Measurements from ENCODE around the gene COX10.

The COX10 gene

DNA sequence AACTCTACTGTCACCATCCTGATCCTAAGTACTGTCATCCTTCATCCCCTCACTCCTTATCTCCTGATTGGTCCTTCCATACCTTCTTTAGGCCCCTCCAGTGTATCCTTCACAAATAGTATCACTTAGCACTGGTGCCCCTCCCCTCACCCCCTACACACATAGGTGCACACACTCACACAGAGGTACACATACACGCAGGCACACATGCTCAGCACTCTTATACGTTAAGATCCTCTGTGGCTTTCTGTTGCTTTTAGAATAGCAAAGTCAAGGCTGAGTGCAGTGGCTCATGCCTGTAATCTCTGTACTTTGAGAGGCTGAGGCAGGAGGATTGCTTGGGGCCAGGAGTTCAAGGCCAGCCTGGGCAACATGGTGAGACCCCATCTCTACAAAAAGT, 135.2 kb downstream of the COX10 start:
- Histone ChIP-seq H3K9me3 (ENCODE audit: low read depth, low read length) (no peaks in the 10 kb centered on the region), H3K36me3 (ENCODE audit: insufficient read depth, low read length) (no peaks in the 10 kb centered on the region), H3K27ac (no peak overlapping the region), H3K9ac (ENCODE audit: insufficient read length) (no peak overlapping the region), H3K4me3 (no peak overlapping the region)
- DNase-seq (ENCODE audit: low read depth, low spot score) = no peak
- TF ChIP-seq POLR2AphosphoS5 (IDR thresholded peaks at IDR 0.05; ENCODE audit: borderline replicate concordance, low read depth, low read length) = no peak
- TF ChIP-seq FOXP2 (optimal IDR thresholded peaks at IDR 0.05; ENCODE audit: control extremely low read depth, extremely low read length, insufficient read depth) = no peak
- TF ChIP-seq EZH2 (IDR thresholded peaks at IDR 0.05) = no peak

DNA sequence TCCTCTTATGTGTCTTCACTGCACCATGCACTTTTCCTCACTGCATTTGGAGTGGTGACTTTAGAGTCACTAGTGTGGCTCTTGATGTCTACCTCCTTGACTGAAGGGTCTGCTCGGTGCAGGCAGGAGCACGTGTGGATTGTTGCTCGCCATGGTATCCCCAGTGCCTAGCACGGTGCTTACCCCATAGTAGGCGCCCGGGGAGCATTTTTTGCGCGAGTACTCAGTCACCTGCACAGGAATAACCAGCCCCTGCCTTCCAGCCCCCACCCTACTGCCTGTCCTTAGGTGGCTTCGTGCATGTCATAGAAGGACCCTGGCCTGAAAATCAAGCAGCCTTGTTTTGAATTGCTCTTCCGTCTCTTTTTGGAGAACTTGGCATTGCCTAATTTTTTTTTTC, 136.1 kb downstream of the COX10 start:
- no peaks in the 10 kb centered on the region for H3K9me3 ChIP-seq (ENCODE audit: low read depth, low read length)
- no peak overlapping the region for H3K9ac ChIP-seq (ENCODE audit: insufficient read length)
- DNase-seq (ENCODE audit: low read depth, low spot score) = no peak
- TF ChIP-seq POLR2AphosphoS5 (IDR thresholded peaks at IDR 0.05; ENCODE audit: borderline replicate concordance, low read depth, low read length) (no peak), FOXP2 (optimal IDR thresholded peaks at IDR 0.05; ENCODE audit: control extremely low read depth, extremely low read length, insufficient read depth) (no peak), EZH2 (IDR thresholded peaks at IDR 0.05) (no peak)
- H3K27ac ChIP-seq = no peak overlapping the region
- no peaks in the 10 kb centered on the region for H3K36me3 ChIP-seq (ENCODE audit: insufficient read depth, low read length)
- H3K4me3 ChIP-seq = no peak overlapping the region

- no peaks in the 10 kb centered on the region for H3K36me3 ChIP-seq (ENCODE audit: insufficient read depth, low read length)
- TF ChIP-seq POLR2AphosphoS5 (IDR thresholded peaks at IDR 0.05; ENCODE audit: borderline replicate concordance, low read depth, low read length) (no peak), FOXP2 (optimal IDR thresholded peaks at IDR 0.05; ENCODE audit: control extremely low read depth, extremely low read length, insufficient read depth) (no peak), EZH2 (IDR thresholded peaks at IDR 0.05) (no peak)
- H3K9me3 ChIP-seq (ENCODE audit: low read depth, low read length) = no peaks in the 10 kb centered on the region
- no peak overlapping the region for H3K4me3 ChIP-seq
- no peak overlapping the region for H3K27ac ChIP-seq
- DNase-seq (ENCODE audit: low read depth, low spot score) = no peak
- H3K9ac ChIP-seq (ENCODE audit: insufficient read length) = no peak overlapping the region
Observed at GRCh38 chr17:14205992-14206461, 136.7 kb downstream of the COX10 start.

GRCh38 chr17:14206891-14207290, 137.6 kb downstream of the COX10 start:
- no peak for TF ChIP-seq POLR2AphosphoS5 (IDR thresholded peaks at IDR 0.05; ENCODE audit: borderline replicate concordance, low read depth, low read length)
- no peak for TF ChIP-seq FOXP2 (optimal IDR thresholded peaks at IDR 0.05; ENCODE audit: control extremely low read depth, extremely low read length, insufficient read depth)
- no peak for TF ChIP-seq EZH2 (IDR thresholded peaks at IDR 0.05)
- H3K4me3 ChIP-seq = no peak overlapping the region
- no peak overlapping the region for H3K9ac ChIP-seq (ENCODE audit: insufficient read length)
- no peaks in the 10 kb centered on the region for H3K36me3 ChIP-seq (ENCODE audit: insufficient read depth, low read length)
- H3K9me3 ChIP-seq (ENCODE audit: low read depth, low read length) = no peaks in the 10 kb centered on the region
- DNase-seq (ENCODE audit: low read depth, low spot score) = no peak
- H3K27ac ChIP-seq = no peak overlapping the region

- Histone ChIP-seq H3K4me3 (no peak overlapping the region), H3K36me3 (ENCODE audit: insufficient read depth, low read length) (no peaks in the 10 kb centered on the region), H3K9ac (ENCODE audit: insufficient read length) (no peak overlapping the region), H3K27ac (no peak overlapping the region), H3K9me3 (ENCODE audit: low read depth, low read length) (no peaks in the 10 kb centered on the region)
- TF ChIP-seq FOXP2 (optimal IDR thresholded peaks at IDR 0.05; ENCODE audit: control extremely low read depth, extremely low read length, insufficient read depth) (no peak), POLR2AphosphoS5 (IDR thresholded peaks at IDR 0.05; ENCODE audit: borderline replicate concordance, low read depth, low read length) (no peak), EZH2 (IDR thresholded peaks at IDR 0.05) (no peak)
- DNase-seq (ENCODE audit: low read depth, low spot score) = no peak
Observed at GRCh38 chr17:14207791-14208190, 138.5 kb downstream of the COX10 start.

DNA sequence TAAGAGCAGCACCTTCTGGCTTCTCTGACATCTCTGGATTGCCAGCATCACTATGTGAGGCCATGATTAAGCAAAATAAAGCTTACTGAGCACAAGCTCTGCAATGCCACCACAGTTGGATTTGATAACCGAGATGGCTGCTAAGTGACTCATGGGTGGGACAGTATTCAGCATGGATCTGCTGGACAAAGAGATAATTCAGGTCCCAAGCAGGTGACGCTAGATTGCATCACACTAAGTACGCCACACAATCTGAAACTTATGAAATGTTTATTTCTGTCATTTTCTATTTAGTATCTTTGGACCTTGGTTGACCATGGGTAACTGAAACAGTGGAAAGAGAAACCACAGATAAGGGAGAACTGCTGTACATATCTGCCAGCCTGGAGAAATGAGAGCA, 139.9 kb downstream of the COX10 start:
- no peaks in the 10 kb centered on the region for H3K36me3 ChIP-seq (ENCODE audit: insufficient read depth, low read length)
- H3K9ac ChIP-seq (ENCODE audit: insufficient read length) = no peak overlapping the region
- no peak for TF ChIP-seq EZH2 (IDR thresholded peaks at IDR 0.05)
- no peak for TF ChIP-seq FOXP2 (optimal IDR thresholded peaks at IDR 0.05; ENCODE audit: control extremely low read depth, extremely low read length, insufficient read depth)
- no peak for TF ChIP-seq POLR2AphosphoS5 (IDR thresholded peaks at IDR 0.05; ENCODE audit: borderline replicate concordance, low read depth, low read length)
- no peak for DNase-seq (ENCODE audit: low read depth, low spot score)
- no peaks in the 10 kb centered on the region for H3K9me3 ChIP-seq (ENCODE audit: low read depth, low read length)
- H3K4me3 ChIP-seq = no peak overlapping the region
- H3K27ac ChIP-seq = no peak overlapping the region

DNA sequence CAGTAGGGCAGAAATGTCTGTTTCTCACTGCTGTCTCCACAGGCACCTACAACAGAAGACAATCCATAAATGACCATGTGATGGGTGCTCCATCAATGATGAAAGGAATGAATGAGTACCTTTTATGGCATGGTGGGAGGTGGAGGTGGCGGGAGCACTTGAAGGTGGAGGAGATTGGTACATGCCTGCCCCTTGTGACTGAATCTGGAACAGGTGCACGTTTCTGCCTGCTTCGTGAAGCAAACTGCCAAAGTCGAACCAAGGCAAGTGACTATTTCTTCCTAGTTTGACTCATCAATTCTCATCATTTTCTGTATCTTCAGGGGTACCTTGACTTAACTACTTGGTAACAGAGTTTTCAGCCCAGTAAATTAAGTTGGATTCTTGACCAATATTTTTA, 141.9 kb downstream of the COX10 start:
- Histone ChIP-seq H3K4me3 (no peak overlapping the region), H3K27ac (no peak overlapping the region), H3K9me3 (ENCODE audit: low read depth, low read length) (no peaks in the 10 kb centered on the region), H3K9ac (ENCODE audit: insufficient read length) (no peak overlapping the region), H3K36me3 (ENCODE audit: insufficient read depth, low read length) (no peaks in the 10 kb centered on the region)
- TF ChIP-seq EZH2 (IDR thresholded peaks at IDR 0.05) = no peak
- no peak for TF ChIP-seq FOXP2 (optimal IDR thresholded peaks at IDR 0.05; ENCODE audit: control extremely low read depth, extremely low read length, insufficient read depth)
- TF ChIP-seq POLR2AphosphoS5 (IDR thresholded peaks at IDR 0.05; ENCODE audit: borderline replicate concordance, low read depth, low read length) = no peak
- no peak for DNase-seq (ENCODE audit: low read depth, low spot score)

DNA sequence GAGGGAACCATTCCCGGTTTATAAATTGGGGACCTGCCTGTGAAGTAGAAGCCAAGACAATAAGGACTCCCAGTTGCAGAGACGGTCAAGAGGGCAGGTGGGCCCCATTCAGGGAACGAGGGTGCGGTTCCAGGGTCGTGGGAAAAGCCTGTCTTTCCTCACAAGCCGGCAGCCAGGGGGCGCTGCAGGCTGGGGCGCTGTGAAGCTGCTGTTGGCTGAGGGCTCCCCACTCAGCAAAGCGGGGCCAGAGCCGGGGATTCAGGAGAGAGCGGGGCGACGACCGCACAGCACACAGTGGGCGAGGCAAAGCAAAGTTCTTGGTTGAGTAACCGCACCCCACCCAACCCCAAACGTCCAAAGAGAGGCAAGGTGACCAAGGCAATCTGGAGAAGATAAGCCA, 142.5 kb downstream of the COX10 start:
- no peaks in the 10 kb centered on the region for H3K36me3 ChIP-seq (ENCODE audit: insufficient read depth, low read length)
- no peaks in the 10 kb centered on the region for H3K9me3 ChIP-seq (ENCODE audit: low read depth, low read length)
- H3K27ac ChIP-seq = no peak overlapping the region
- no peak overlapping the region for H3K9ac ChIP-seq (ENCODE audit: insufficient read length)
- no peak for DNase-seq (ENCODE audit: low read depth, low spot score)
- TF ChIP-seq FOXP2 (optimal IDR thresholded peaks at IDR 0.05; ENCODE audit: control extremely low read depth, extremely low read length, insufficient read depth) (no peak), EZH2 (IDR thresholded peaks at IDR 0.05) (no peak), POLR2AphosphoS5 (IDR thresholded peaks at IDR 0.05; ENCODE audit: borderline replicate concordance, low read depth, low read length) (no peak)
- H3K4me3 ChIP-seq = no peak overlapping the region

DNA sequence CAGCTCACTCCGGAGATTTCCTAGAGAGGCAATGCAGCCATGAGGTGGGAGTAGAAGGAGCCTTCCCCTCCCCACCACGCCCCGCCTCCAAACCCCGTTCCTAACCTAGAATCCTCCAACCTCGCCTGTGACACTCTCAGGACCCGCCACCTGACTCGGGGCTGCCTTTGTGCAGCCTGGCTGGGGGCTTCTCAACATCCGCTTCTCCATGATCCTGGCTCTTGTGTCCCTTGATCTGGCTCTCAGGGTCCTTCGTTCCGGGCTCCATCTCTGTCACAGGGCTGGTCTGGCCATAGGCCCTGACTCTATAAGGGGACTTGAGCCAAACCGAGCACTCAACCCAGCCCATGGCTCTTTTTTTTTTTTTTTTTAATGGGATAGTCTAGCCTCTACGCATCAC, 143.1 kb downstream of the COX10 start:
- Histone ChIP-seq H3K4me3 (no peak overlapping the region), H3K27ac (no peak overlapping the region), H3K9me3 (ENCODE audit: low read depth, low read length) (no peaks in the 10 kb centered on the region), H3K36me3 (ENCODE audit: insufficient read depth, low read length) (no peaks in the 10 kb centered on the region), H3K9ac (ENCODE audit: insufficient read length) (no peak overlapping the region)
- DNase-seq (ENCODE audit: low read depth, low spot score) = no peak
- TF ChIP-seq EZH2 (IDR thresholded peaks at IDR 0.05) (no peak), FOXP2 (optimal IDR thresholded peaks at IDR 0.05; ENCODE audit: control extremely low read depth, extremely low read length, insufficient read depth) (no peak), POLR2AphosphoS5 (IDR thresholded peaks at IDR 0.05; ENCODE audit: borderline replicate concordance, low read depth, low read length) (no peak)

Data from SK-N-MC (cell line).